NCI-H1694 (cell line): ENCODE measurements around the gene TLR2.

Source experiments
- DNase-seq: peaks from one replicate; lab custom pipeline; 2025; lab: John Stamatoyannopoulos, UW

Gene TLR2

GRCh38 chr4:153684182-153684970 lies at the start of gene TLR2:
Gene TLR2 (plus strand): TSS chr4:153684280. CDS start chr4:153702908, 18,628 bp downstream.
- no peak for DNase-seq

- no peak for DNase-seq
Observed at GRCh38 chr4:153634738-153635353, 49.2 kb upstream of the TLR2 start.

- no peak for DNase-seq
Observed at GRCh38 chr4:153635846-153636245, 48.2 kb upstream of the TLR2 start.

GRCh38 chr4:153637201-153637600 lies 46.9 kb upstream of the TLR2 start:
- no peak for DNase-seq

- DNase-seq = no peak
Observed at GRCh38 chr4:153638011-153638410, 46.1 kb upstream of the TLR2 start.

- DNase-seq = no peak
Observed at GRCh38 chr4:153638999-153639398, 45.1 kb upstream of the TLR2 start.

GRCh38 chr4:153639833-153640802 lies 44.0 kb upstream of the TLR2 start:
- no peak for DNase-seq

- DNase-seq = no peak
Observed at GRCh38 chr4:153641532-153641931, 42.5 kb upstream of the TLR2 start.

GRCh38 chr4:153643406-153644383 lies 40.4 kb upstream of the TLR2 start:
- DNase-seq = peak; percentile 44

- peak; percentile 4 for DNase-seq
Observed at GRCh38 chr4:153645183-153645582, 38.9 kb upstream of the TLR2 start.

GRCh38 chr4:153646261-153646660 lies 37.8 kb upstream of the TLR2 start:
- no peak for DNase-seq

- no peak for DNase-seq
Observed at GRCh38 chr4:153646978-153647377, 37.1 kb upstream of the TLR2 start.

- DNase-seq = no peak
Observed at GRCh38 chr4:153647975-153648374, 36.1 kb upstream of the TLR2 start.

- no peak for DNase-seq
Observed at GRCh38 chr4:153649572-153649991, 34.5 kb upstream of the TLR2 start.

GRCh38 chr4:153651116-153651515 lies 33.0 kb upstream of the TLR2 start:
- DNase-seq = no peak

- DNase-seq = no peak
Observed at GRCh38 chr4:153651587-153651986, 32.5 kb upstream of the TLR2 start.

GRCh38 chr4:153652051-153652784 lies 31.9 kb upstream of the TLR2 start:
- no peak for DNase-seq

GRCh38 chr4:153655002-153655541 lies 29.0 kb upstream of the TLR2 start:
- no peak for DNase-seq

GRCh38 chr4:153655928-153656327 lies 28.2 kb upstream of the TLR2 start:
- no peak for DNase-seq

- DNase-seq = no peak
Observed at GRCh38 chr4:153661215-153661822, 22.8 kb upstream of the TLR2 start.
